ENCODE measurements around the gene KCNA3. TPM values are rescaled to one million over a fixed set of nuclear protein-coding genes. Genes with fewer than 3 reads are reported as not detected.

KCNA3 gene
- total and polyA plus RNA-seq, 4 donors = 0.23 to 2.2 (median 0.34) TPM

- TF ChIP-seq RXRA (IDR thresholded peaks at IDR 0.05) (peak in 1 of 2 donors; percentile 21), NR2F2 (IDR thresholded peaks at IDR 0.05) (peak; percentile 64), FOXA2 (IDR thresholded peaks at IDR 0.05) (no peak)
- H3K4me1 ChIP-seq (ENCODE audit: control insufficient read depth in 4 of 4, insufficient read depth in 4 of 4, low read length in 3 of 4) = no peaks in the 10 kb centered on the region
- H3K36me3 ChIP-seq (ENCODE audit: control insufficient read depth in 4 of 4, insufficient read depth in 3 of 4, low read depth in 1 of 4, low read length in 3 of 4) = no peaks in the 10 kb centered on the region
- H3K9ac ChIP-seq (ENCODE audit: low read depth in 1 of 2, low read length in 2 of 2) = no peak overlapping the region
- H3K9me3 ChIP-seq (ENCODE audit: control insufficient read depth in 4 of 4, low read length in 3 of 4) = peaks cover 0 to 2% (median under 1%) of the 10 kb centered on the region in 4 donors
- DNase-seq (ENCODE audit: low spot score) = no peak
- no peak overlapping the region for H3K27ac ChIP-seq (ENCODE audit: low read depth in 1 of 2, low read length in 2 of 2)
- H3K4me3 ChIP-seq (ENCODE audit: low read depth in 1 of 3, low read length in 3 of 3) = no peak overlapping the region
- H3K27me3 ChIP-seq (ENCODE audit: control insufficient read depth in 4 of 4, insufficient read depth in 4 of 4, low read length in 3 of 4) = peaks cover 0 to 4% (median 0%) of the 10 kb centered on the region in 4 donors
Measured at GRCh38 chr1:110696818-110697217, 22.1 kb upstream of the KCNA3 start.

- peaks cover 0 to 4% (median 0%) of the 10 kb centered on the region in 4 donors for H3K9me3 ChIP-seq (ENCODE audit: control insufficient read depth in 4 of 4, low read length in 3 of 4)
Measured at GRCh38 chr1:110690709-110691365, 16.1 kb upstream of the KCNA3 start.

GRCh38 chr1:110689868-110690267, 15.1 kb upstream of the KCNA3 start:
- Histone ChIP-seq H3K9ac (ENCODE audit: low read depth in 1 of 2, low read length in 2 of 2) (no peak overlapping the region), H3K4me3 (ENCODE audit: low read depth in 1 of 3, low read length in 3 of 3) (no peak overlapping the region), H3K36me3 (ENCODE audit: control insufficient read depth in 4 of 4, insufficient read depth in 3 of 4, low read depth in 1 of 4, low read length in 3 of 4) (no peaks in the 10 kb centered on the region), H3K4me1 (ENCODE audit: control insufficient read depth in 4 of 4, insufficient read depth in 4 of 4, low read length in 3 of 4) (no peaks in the 10 kb centered on the region), H3K27ac (ENCODE audit: low read depth in 1 of 2, low read length in 2 of 2) (no peak overlapping the region), H3K27me3 (ENCODE audit: control insufficient read depth in 4 of 4, insufficient read depth in 4 of 4, low read length in 3 of 4) (peaks cover 0 to 4% (median 2%) of the 10 kb centered on the region in 4 donors), H3K9me3 (ENCODE audit: control insufficient read depth in 4 of 4, low read length in 3 of 4) (peaks cover 0 to 4% (median 0%) of the 10 kb centered on the region in 4 donors)
- no peak for DNase-seq (ENCODE audit: low spot score)
- TF ChIP-seq NR2F2 (IDR thresholded peaks at IDR 0.05) (no peak), RAD21 (IDR thresholded peaks at IDR 0.05) (no peak), HNF4G (IDR thresholded peaks at IDR 0.05) (no peak), MAX (IDR thresholded peaks at IDR 0.05) (no peak), ZBTB33 (IDR thresholded peaks at IDR 0.05) (no peak), GABPA (IDR thresholded peaks at IDR 0.05 in 1 of 2, conservative IDR thresholded peaks at IDR 0.05 in 1 of 2) (no peak), SP1 (IDR thresholded peaks at IDR 0.05) (no peak), EGR1 (IDR thresholded peaks at IDR 0.05; ENCODE audit: low read depth in 2 of 2) (no peak), JUND (IDR thresholded peaks at IDR 0.05) (no peak), FOXA2 (IDR thresholded peaks at IDR 0.05) (no peak), ATF3 (IDR thresholded peaks at IDR 0.05) (no peak), FOXA1 (IDR thresholded peaks at IDR 0.05) (no peak)

More at GRCh38 chr1:110690709-110691365, 16.1 kb upstream of the KCNA3 start:
- Histone ChIP-seq H3K4me3 (ENCODE audit: low read depth in 1 of 3, low read length in 3 of 3) (no peak overlapping the region), H3K36me3 (ENCODE audit: control insufficient read depth in 4 of 4, insufficient read depth in 3 of 4, low read depth in 1 of 4, low read length in 3 of 4) (no peaks in the 10 kb centered on the region), H3K9ac (ENCODE audit: low read depth in 1 of 2, low read length in 2 of 2) (no peak overlapping the region), H3K27ac (ENCODE audit: low read depth in 1 of 2, low read length in 2 of 2) (no peak overlapping the region), H3K4me1 (ENCODE audit: control insufficient read depth in 4 of 4, insufficient read depth in 4 of 4, low read length in 3 of 4) (no peaks in the 10 kb centered on the region), H3K27me3 (ENCODE audit: control insufficient read depth in 4 of 4, insufficient read depth in 4 of 4, low read length in 3 of 4) (peaks cover 0 to 4% (median 2%) of the 10 kb centered on the region in 4 donors)
- TF ChIP-seq HNF4A (conservative IDR thresholded peaks at IDR 0.05) = no peak
- TF ChIP-seq HNF4G (IDR thresholded peaks at IDR 0.05) = no peak
- TF ChIP-seq RAD21 (IDR thresholded peaks at IDR 0.05) = no peak
- no peak for TF ChIP-seq GABPA (IDR thresholded peaks at IDR 0.05 in 1 of 2, conservative IDR thresholded peaks at IDR 0.05 in 1 of 2)
- DNase-seq (ENCODE audit: low spot score) = no peak
- 73% methylated on average over 4 of the region's 4 CpGs for WGBS
